ENCODE measurements around the gene AKAP11. TPM values are rescaled to one million over a fixed set of nuclear protein-coding genes. Genes with fewer than 3 reads are reported as not detected.

Gene AKAP11
- total RNA-seq, 1 donor from 2014 or later, result 37.2 TPM

GRCh38 chr13:42275098-42275471 is 3.1 kb downstream of the AKAP11 start:
- DNase-seq (no peak), ATAC-seq (no peak)
- no peaks in the 10 kb centered on the region for H3K27me3 ChIP-seq
- no peak overlapping the region for H3K27ac ChIP-seq
- no peak overlapping the region for H3K4me3 ChIP-seq
- peaks cover 33% of the 10 kb centered on the region for H3K4me1 ChIP-seq
- intact Hi-C loops (cut with DNase I), result no loop called here
- H3K36me3 ChIP-seq, result no peaks in the 10 kb centered on the region
- TF ChIP-seq, protein P1, sequence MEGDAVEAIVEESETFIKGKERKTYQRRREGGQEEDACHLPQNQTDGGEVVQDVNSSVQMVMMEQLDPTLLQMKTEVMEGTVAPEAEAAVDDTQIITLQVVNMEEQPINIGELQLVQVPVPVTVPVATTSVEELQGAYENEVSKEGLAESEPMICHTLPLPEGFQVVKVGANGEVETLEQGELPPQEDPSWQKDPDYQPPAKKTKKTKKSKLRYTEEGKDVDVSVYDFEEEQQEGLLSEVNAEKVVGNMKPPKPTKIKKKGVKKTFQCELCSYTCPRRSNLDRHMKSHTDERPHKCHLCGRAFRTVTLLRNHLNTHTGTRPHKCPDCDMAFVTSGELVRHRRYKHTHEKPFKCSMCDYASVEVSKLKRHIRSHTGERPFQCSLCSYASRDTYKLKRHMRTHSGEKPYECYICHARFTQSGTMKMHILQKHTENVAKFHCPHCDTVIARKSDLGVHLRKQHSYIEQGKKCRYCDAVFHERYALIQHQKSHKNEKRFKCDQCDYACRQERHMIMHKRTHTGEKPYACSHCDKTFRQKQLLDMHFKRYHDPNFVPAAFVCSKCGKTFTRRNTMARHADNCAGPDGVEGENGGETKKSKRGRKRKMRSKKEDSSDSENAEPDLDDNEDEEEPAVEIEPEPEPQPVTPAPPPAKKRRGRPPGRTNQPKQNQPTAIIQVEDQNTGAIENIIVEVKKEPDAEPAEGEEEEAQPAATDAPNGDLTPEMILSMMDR (IDR thresholded peaks at IDR 0.05), result no peak
- no peaks in the 10 kb centered on the region for H3K9me3 ChIP-seq

GRCh38 chr13:42275506-42275905 is 3.6 kb downstream of the AKAP11 start:
- Histone ChIP-seq H3K4me3 (no peak overlapping the region), H3K4me1 (peaks cover 38% of the 10 kb centered on the region), H3K36me3 (no peaks in the 10 kb centered on the region), H3K27me3 (no peaks in the 10 kb centered on the region), H3K9me3 (no peaks in the 10 kb centered on the region), H3K27ac (no peak overlapping the region)
- TF ChIP-seq, protein P1 (IDR thresholded peaks at IDR 0.05), result no peak
- DNase-seq, result no peak
- no peak for ATAC-seq
- intact Hi-C loops (cut with DNase I), result no loop called here

GRCh38 chr13:42276683-42277082 is 4.7 kb downstream of the AKAP11 start:
- DNase-seq (no peak), ATAC-seq (no peak)
- Histone ChIP-seq H3K27ac (no peak overlapping the region), H3K27me3 (no peaks in the 10 kb centered on the region), H3K4me3 (no peak overlapping the region), H3K36me3 (no peaks in the 10 kb centered on the region), H3K4me1 (peaks cover 39% of the 10 kb centered on the region), H3K9me3 (no peaks in the 10 kb centered on the region)
- intact Hi-C loops (cut with DNase I), result no loop called here
- TF ChIP-seq, protein P1 (IDR thresholded peaks at IDR 0.05), result no peak

DNA sequence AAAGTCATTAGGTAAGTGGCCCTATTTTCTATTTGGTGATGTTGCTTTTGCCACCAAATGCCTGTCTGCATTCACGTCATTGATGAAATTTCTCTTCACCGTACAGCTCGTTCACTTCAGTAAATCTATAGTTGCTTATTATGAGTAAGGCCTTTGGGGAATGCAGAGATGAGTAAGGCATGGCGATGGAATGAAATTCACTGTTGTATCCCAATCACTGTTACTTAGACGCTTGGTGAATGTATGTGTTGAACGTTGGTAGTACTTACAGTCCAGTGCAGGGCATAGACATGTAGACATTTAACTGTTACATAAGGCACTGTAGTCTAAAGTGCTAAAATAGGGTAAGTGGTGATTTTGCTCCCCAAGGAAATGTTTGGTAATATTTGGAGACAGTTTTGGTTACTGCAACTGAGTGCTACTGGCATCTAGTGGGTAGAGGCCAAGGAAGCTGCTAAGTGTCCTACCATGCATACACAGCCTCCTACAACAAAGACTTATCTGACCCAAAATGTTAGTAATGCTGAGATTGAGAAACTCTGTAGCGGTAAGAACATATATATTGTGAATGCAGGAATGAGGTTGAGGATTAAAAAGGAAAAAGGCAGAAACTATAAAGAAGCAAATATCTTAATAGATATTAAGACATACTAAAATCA is 5.8 kb downstream of the AKAP11 start:
- Histone ChIP-seq H3K27ac (no peak overlapping the region), H3K36me3 (no peaks in the 10 kb centered on the region), H3K9me3 (no peaks in the 10 kb centered on the region), H3K4me1 (peaks cover 37% of the 10 kb centered on the region), H3K4me3 (no peak overlapping the region), H3K27me3 (no peaks in the 10 kb centered on the region)
- DNase-seq, result no peak
- intact Hi-C loops (cut with DNase I), result no loop called here
- TF ChIP-seq, protein P1 (IDR thresholded peaks at IDR 0.05), result no peak
- no peak for ATAC-seq

DNA sequence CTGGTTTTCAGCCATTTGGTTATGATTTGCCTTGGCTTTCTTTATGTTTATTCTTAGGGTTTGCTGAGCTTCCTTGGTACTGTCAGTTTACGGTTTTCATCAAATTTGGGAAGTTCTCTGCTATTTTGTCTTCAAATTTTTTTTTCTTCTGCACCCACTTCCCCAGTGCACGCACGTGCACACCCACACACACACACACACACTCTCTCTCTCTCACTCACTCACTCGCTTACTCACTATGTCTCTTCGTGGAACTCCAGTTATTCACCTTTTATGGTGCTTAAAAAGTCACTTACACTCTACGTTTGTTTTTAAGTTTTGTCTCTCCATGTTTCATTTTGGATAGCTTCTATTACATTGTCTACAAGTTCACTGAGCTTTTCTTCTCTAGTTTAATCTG is 7.1 kb downstream of the AKAP11 start:
- Histone ChIP-seq H3K9me3 (no peaks in the 10 kb centered on the region), H3K36me3 (no peaks in the 10 kb centered on the region), H3K27ac (no peak overlapping the region), H3K4me1 (peaks cover 23% of the 10 kb centered on the region), H3K4me3 (no peak overlapping the region), H3K27me3 (no peaks in the 10 kb centered on the region)
- ATAC-seq (no peak), DNase-seq (no peak)
- intact Hi-C loops (cut with DNase I), result no loop called here
- TF ChIP-seq, protein P1 (IDR thresholded peaks at IDR 0.05), result no peak

DNA sequence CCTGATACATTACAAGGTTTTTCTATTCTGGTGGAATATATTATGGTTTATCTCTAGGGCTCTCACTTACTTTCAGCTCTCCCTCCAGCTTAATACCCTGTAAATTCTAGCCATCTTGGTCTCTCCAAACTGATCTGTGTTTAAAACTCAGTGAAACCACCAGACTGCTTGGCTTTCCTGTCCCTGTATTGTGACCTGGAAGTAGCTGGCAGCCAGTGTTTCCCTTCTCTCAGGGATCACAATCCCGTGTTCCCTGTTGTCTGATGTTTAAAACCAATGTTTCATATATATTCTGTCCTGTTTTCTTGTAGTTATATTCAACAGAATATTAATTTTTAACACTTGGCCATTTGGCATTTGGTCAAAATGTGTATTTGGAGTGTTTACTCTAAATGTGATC is 8.0 kb downstream of the AKAP11 start:
- Histone ChIP-seq H3K27ac (no peak overlapping the region), H3K4me1 (peaks cover 15% of the 10 kb centered on the region), H3K4me3 (no peak overlapping the region), H3K27me3 (no peaks in the 10 kb centered on the region), H3K9me3 (no peaks in the 10 kb centered on the region), H3K36me3 (no peaks in the 10 kb centered on the region)
- TF ChIP-seq, protein P1 (IDR thresholded peaks at IDR 0.05), result no peak
- ATAC-seq, result no peak
- intact Hi-C loops (cut with DNase I), result no loop called here
- no peak for DNase-seq

Measured in upper lobe of right lung (tissue), 1 donor.